Ishikawa (cell line): Measurements from ENCODE around the gene NHEJ1.

ENCODE experiments used
- CEBPB ChIP-seq: IDR thresholded peaks from 2 replicates; pipeline ENCODE4 v1.6.1; 2012
- CREB1 ChIP-seq: IDR thresholded peaks from 2 replicates; pipeline ENCODE4 v1.6.1; 2012; ENCODE audit warnings: low read depth
- EGR1 ChIP-seq: IDR thresholded peaks from 2 replicates; pipeline ENCODE4 v1.6.1; 2012
- EP300 ChIP-seq: IDR thresholded peaks from 2 replicates; pipeline ENCODE4 v1.6.1; 2012; ENCODE audit warnings: borderline replicate concordance
- FOXM1 ChIP-seq: IDR thresholded peaks from 2 replicates; pipeline ENCODE4 v1.6.1; 2012; ENCODE audit warnings: low read depth, borderline replicate concordance
- MAX ChIP-seq: IDR thresholded peaks from 2 replicates; pipeline ENCODE4 v1.6.1; 2012
- NFIC ChIP-seq: IDR thresholded peaks from 2 replicates; pipeline ENCODE4 v1.6.1; 2012
- RAD21 ChIP-seq: IDR thresholded peaks from 2 replicates; pipeline ENCODE4 v1.6.1; 2012; ENCODE audit warnings: low read depth
- REST ChIP-seq: IDR thresholded peaks from 2 replicates; pipeline ENCODE4 v1.6.1; 2012; ENCODE audit warnings: low read depth, mild to moderate bottlenecking
- TAF1 ChIP-seq: IDR thresholded peaks from 2 replicates; pipeline ENCODE4 v1.6.1; 2012; ENCODE audit warnings: low read depth, mild to moderate bottlenecking
- TCF12 ChIP-seq: IDR thresholded peaks from 2 replicates; pipeline ENCODE4 v1.6.1; 2012; ENCODE audit warnings: low read depth
- TEAD4 ChIP-seq: IDR thresholded peaks from 2 replicates; pipeline ENCODE4 v1.6.1; 2012
- USF1 ChIP-seq: IDR thresholded peaks from 2 replicates; pipeline ENCODE4 v1.6.1; 2012
- YY1 ChIP-seq: IDR thresholded peaks from 2 replicates; pipeline ENCODE4 v1.6.1; 2012; ENCODE audit warnings: low read depth
- ZBTB7A ChIP-seq: IDR thresholded peaks from 2 replicates; pipeline ENCODE4 v1.6.1; 2012; ENCODE audit warnings: low read depth

The NHEJ1 gene

DNA sequence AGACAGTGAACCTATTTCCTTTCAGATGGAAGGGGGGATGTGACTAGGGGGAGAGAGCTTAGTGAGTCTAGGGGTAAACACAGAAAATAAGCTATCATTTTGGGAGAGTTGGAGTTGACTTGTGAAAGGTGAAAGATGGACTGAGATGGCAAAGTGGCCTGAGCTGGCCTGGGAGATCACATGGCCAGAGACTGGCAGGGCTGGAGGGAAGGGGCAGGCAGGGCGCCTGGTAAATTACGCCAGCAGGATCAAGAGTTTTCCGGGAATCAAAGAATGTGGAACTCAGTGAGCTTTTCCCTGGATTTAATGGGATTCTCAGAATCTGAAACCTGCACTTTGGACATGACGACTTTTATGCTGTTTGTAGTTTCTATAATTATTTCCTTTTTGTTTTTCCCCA, 118.5 kb downstream of the NHEJ1 start:
- TF ChIP-seq ZBTB7A (no peak), YY1 (no peak)

- TF ChIP-seq EGR1, result no peak
- TF ChIP-seq USF1, result no peak
- TF ChIP-seq RAD21, result no peak
- TF ChIP-seq YY1, result peak; percentile 83
- no peak for TF ChIP-seq REST
- no peak for TF ChIP-seq CEBPB
Measured at GRCh38 chr2:219041252-219041651, 119.4 kb downstream of the NHEJ1 start, which contains the start of gene CFAP65. Gene CFAP65 (minus strand): TSS chr2:219041516. CDS start chr2:219039048, 2,468 bp downstream.

DNA sequence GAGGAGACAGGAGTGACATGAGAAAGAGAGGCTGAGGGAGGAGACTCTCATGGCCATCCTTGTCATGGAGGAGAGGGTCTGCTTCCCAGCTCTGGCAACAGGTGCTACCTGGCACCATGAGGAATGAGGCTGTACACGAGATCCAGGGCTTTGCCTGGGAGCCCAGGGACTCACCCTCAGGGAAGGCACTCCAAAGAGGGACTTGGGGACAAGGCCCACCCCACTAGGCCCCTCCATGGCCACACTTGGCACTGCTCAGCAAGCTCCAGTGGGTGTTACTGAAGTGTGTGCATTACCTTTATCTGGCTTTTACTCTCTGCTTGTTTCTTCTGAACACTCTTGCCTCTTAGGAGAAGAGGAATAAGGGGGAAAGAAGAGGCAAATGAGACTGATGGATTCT, 122.0 kb downstream of the NHEJ1 start:
- no peak for TF ChIP-seq TCF12
- TF ChIP-seq TAF1, result no peak
- TF ChIP-seq RAD21, result no peak
- no peak for TF ChIP-seq FOXM1
- no peak for TF ChIP-seq EP300
- no peak for TF ChIP-seq ZBTB7A
- TF ChIP-seq EGR1, result no peak
- no peak for TF ChIP-seq YY1

GRCh38 chr2:219037783-219038499, 122.7 kb downstream of the NHEJ1 start:
- TF ChIP-seq CREB1 (no peak), ZBTB7A (no peak), USF1 (no peak), FOXM1 (no peak), TCF12 (no peak), TAF1 (no peak), EGR1 (no peak), YY1 (no peak), TEAD4 (no peak), RAD21 (no peak), MAX (no peak), NFIC (no peak), REST (no peak), CEBPB (no peak), EP300 (no peak)

- no peak for TF ChIP-seq EGR1
- no peak for TF ChIP-seq EP300
- no peak for TF ChIP-seq CREB1
- no peak for TF ChIP-seq NFIC
- no peak for TF ChIP-seq YY1
- no peak for TF ChIP-seq USF1
- no peak for TF ChIP-seq ZBTB7A
Measured at GRCh38 chr2:219035942-219036341, 124.7 kb downstream of the NHEJ1 start.

GRCh38 chr2:219034823-219035222, 125.8 kb downstream of the NHEJ1 start:
- TF ChIP-seq TEAD4 (no peak), USF1 (no peak), EGR1 (no peak), YY1 (no peak), TCF12 (no peak), EP300 (no peak), TAF1 (no peak), REST (no peak), MAX (no peak), RAD21 (no peak), FOXM1 (no peak), CEBPB (no peak), ZBTB7A (no peak), NFIC (no peak)
